Peyer's patch (tissue), 4 donors: ENCODE data around the gene MYBPC3.

ENCODE experiments used
- CTCF ChIP-seq, 6 experiments: fragments of 450-650 bp in 4 of 6; fragments of 200-600 bp in 2 of 6; sonication (generic) in 1 of 6; IDR thresholded peaks; one replicate each; pipeline ENCODE4 v1.5.1; 2017 to 2019; ENCODE audit warnings: antibody characterized with exemption in 6 of 6, mild to moderate bottlenecking in 3 of 6, moderate library complexity in 1 of 6
- POLR2A ChIP-seq, 2 donors: fragments of 450-650 bp; IDR thresholded peaks; one replicate each; pipeline ENCODE4 v1.5.1; 2017; ENCODE audit warnings: antibody characterized with exemption in 2 of 2, mild to moderate bottlenecking in 2 of 2, moderate library complexity in 2 of 2

- TF ChIP-seq CTCF (IDR thresholded peaks at IDR 0.05) (no peak), POLR2A (IDR thresholded peaks at IDR 0.05) (no peak)
Observed at GRCh38 chr11:47388697-47389576, 36.4 kb upstream of the MYBPC3 start.
